NCI-H1105 (cell line): ENCODE results near the gene TTC32.
"Not testable (repeated sequence)": the region's sequence is repeated elsewhere in the genome, so short reads cannot be mapped to it uniquely, and the experiment has no call there.

Experiments
- DNase-seq: peaks from one replicate; lab custom pipeline; 2025; lab: John Stamatoyannopoulos, UW

The TTC32 gene

DNA sequence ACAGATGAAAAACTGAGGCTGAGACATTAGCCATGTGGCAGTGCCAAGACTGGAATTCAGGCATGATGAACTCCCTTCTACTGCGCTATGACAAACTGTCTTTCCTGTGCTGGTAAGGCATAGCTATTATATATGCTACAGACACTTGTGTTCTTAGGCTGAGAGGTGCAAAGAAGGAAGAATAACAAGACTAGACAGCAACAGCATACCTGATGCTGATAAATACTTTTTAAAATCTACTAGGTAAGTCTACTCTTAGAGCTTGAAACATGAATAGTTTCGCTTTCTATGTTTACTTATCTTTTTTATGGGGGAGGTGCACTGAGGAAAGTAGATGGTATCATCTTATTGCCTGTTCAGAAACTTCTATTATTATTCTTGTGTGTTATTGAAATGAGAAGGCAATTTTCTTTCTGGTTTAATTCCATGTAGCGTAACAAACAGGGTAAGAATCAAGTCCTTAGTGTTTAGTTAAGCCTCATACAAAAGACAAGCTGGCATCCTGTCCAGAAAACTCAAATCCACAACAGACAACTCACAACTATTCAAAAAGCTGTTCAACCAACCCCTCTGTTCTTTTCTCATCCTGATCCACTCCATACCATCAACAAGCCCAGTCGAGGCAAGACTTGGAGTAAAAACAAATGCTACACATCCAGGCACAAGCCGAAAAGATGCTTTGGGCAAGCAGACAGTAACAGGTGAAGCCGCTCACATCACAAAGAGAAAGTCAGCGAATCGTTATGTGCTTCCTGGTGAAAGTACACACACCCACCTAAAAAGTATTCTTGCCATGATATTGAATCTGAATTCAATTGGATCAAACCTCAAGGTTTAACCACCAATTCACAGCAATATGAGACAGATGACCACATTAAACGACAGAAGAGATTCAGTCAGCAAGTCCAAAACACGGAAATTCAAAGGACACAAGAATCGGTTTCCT, 1.5 kb downstream of the TTC32 start:
- no peak for DNase-seq

DNA sequence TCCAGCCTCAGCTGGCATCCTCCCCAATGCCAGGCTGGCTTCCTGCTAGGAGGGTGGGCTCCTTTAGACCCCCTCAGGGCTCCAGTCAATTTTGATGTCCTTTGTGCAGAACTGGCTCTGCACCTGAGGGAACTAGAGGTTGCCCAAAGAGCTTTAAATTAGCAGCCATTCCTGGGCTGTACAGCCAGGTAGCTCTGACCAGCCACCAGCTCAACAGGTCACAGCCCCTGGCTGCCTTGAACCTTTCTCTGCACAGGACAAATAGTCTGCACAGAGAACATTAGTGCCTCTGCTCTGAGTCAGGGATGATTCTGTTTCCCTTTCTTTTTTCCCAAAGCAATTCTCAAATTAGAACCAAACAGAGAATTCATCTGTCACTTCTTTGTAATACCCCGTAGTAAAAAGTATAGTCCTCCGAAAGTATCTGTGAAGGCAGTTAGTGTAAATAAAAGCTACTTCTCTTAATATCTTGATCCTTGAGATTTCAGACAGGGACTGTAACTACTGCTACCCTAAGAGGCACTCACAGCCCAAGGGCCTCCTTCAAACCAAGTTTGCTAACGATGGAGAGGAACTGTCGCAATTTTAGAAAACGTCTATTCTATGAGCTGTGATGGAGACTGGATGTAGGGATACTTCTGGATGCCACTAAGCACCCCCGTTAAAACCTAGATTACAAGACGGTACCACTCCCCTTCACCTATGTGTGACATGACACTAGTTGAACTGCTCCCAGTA, 3.0 kb downstream of the TTC32 start:
- no peak for DNase-seq

DNA sequence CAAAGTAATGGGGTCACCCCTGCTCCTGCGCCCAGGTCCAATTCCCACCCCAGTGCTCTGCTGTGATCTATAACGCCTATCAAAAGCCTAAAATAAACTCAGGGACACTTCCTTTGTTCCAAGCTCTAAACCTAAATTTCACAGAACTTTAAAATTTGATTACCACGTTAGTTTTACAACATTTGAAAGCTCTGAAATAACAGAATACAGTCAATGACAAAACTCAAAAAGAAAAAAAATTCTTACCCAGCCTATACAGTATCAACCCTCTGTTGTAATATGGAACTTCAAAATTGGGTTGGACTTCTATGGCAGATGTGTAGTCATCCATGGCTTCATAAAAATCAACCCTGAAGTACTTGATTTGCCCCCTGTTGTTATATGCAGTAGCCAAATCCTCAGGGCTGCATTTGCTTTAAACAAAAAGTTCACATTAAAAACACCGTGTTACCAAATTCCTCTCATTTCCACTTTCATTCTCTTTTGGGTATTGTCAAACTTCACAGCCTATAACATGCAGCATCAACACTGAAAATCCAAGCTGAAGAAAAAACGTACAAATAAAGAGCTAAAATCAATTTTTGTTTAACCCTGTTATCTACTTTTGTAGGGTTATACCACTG, 4.0 kb downstream of the TTC32 start:
- DNase-seq, result no peak

DNA sequence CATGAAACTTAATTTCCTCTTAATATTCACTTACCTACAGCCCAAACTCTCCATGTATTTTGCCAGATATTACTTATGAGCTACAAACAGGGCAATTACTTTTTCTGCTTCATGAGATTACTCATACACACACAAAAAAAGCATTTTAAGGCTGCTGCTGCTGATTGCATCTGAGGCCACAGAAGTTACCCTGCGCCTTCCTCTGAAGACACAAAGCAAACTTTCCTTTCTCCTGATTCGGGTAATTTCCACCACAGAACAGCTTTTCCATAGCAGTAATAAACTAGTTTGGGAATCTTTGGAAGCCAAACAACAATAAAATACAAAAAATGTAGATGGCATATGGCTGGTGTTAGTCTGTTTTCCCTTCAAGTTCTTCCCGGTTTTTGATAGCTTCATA, 6.2 kb downstream of the TTC32 start:
- no peak for DNase-seq

DNA sequence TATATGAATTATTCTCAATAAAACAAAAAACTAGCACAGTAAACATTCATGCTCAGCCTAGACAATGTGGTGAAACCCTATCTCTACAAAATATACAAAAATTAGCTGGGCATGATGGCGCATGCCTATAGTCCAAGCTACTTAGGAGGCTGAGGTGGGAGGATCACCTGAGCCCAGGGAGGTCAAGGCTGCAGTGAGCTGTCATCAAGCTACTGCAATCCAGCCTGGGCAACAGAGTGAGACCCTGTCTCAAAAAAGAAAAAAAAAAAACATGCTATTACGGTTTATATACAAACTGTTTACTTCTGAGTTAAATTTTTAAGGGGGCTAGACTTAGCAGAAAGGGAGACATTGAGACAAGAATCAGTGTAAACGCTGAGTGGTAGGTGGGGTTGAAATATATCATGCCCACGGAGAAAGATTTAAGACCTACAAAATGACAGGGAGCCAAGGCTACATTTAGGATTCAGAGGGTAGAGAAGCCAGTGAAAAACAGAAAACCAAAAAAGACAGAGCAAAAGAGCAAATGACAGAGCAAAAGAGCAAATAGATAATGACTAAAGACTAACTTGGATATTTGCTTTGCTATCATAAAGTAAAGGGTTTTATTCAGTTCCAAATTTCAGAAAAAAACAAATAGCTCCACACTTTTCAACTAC, 7.5 kb downstream of the TTC32 start:
- DNase-seq, result no peak

DNA sequence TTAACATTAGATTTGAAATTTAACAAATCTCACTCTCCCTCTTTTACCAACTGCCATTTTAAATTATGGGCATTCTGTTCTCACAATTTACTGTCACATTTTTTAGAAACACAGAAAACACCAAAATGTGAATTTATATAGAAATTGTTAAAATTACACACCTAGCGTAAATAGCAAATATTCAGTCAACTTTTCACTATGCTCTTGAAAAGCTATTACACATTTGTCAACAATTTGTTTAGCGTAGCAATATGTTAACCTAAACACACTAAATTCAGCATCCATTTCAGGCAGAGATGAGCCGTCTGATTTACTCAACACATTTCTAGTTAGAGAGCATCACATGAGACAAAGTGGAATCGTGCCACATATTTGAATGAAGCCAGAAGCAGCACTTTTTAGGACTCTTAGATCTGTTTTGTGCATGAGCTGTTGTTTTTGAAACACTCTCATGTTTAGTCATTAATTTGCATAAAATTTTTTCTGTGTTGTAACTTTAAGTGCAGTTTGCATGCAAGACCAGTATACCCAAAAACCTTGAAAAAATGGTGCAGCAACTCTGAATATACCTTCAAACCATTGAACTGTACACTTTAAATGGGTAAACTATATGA, 8.2 kb downstream of the TTC32 start:
- DNase-seq, result no peak

DNA sequence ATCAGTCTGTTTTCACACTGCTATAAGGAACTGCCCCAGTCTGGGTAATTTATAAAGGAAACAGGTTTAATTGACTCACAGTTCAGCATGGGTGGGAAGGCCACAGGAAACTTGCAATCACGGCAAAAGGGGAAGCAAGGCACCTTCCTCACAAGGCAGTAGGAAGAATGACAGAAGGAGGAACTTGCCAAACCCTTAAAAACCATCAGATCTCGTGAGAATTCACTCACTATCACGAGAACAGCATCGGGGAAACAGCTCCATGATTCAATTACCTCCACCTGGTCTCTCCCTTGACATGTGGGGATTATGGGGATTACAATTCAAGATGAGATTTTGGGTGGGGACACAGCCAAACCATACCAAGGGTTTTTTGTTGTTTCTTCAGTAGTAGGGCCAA, 9.8 kb downstream of the TTC32 start:
- DNase-seq, result not testable (repeated sequence)

DNA sequence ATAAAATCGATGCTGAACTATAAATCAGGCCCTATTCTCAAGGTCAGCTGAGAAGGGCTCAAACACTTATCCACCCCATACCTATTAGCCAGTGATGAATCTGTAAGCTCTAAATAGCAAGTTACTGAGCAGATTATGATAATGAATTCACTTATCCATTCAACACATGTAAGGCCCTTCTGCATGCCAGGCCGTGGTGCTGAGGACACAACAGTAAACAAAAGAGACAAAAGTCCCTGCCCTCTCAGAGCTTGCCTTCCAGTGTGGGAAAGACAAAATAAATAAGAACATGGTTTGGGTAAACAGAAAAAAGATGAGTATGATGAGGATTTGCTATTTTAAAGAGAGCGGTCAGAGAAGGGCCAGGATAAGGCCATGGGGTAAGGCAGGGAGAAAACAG, 11.7 kb downstream of the TTC32 start:
- no peak for DNase-seq

DNA sequence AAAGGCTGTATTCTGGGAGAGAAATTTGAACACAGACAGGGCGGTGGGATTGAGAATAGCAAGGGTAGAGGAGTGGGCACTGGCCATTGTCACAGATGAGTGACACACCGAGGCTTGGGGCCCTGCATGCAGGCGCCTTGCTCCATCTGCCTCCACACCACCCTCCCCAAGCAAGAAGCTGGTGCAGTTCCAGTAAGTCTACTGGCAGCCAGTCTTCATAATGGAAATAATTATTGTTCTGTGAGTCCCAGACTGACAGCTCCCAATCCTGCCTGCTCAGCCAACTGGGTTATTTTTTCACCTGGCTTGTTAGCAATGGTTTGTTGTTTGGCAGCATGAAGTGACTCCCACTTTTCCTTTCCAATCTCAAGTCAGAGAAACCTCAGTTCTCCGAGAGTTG, 13.0 kb downstream of the TTC32 start:
- no peak for DNase-seq

DNA sequence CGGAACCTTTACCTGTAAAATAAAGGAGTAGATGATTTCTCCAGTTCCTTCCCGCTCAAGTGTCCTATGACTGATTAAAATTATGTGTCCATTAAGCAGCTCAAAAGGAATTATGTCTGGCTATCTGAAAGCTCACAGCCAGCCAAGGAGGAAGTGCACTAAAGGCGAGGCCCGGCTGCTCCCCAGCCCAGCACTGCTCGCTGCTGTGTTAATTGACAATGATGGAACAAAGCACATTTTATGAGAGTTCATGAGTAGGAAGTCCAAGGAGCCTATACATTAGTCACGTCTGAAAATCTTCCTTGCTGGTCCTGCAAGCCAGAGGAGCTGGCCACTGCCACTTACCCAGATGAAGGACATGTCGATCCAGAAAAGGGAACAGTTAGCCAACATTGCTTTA, 14.3 kb downstream of the TTC32 start:
- no peak for DNase-seq

DNA sequence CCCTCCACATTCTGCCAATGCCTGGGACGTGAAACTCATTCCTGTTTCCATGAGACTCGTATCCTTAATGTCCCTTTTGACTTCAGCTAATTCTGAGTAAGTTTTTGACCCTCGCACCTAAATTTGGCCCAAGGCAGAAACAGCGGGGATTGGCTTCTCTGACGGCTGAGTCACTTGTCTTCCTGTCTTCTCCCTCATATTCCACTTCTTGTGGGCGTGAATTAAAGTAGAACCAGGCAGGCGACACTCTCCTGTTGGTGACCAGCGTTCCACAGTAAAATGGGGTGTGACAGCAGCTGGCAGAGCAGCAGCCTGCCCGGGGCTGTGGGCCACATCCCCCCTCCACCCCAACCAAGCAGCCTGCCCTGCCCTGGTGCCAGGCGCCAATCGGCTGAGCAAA, 15.5 kb downstream of the TTC32 start:
- DNase-seq, result no peak

DNA sequence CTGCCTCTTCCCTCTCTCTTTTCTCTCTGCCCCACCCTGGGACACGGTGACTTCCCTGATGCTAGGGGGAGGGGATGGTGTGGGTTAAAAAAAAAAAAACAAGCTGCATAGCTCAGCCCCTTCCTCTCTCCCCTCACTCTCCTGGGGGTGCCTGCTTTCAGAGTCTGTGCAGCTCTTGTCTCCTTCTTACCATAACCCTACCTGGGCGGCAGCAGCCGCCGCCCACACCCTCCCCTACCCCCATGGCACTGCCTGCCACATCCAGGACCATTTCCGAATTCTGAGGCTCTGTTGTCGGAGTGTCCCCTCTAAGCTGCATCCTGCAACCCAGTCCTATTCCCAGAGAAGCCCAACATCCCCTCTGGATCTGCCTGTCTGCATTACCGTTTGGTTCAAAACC, 16.0 kb downstream of the TTC32 start:
- DNase-seq, result no peak

DNA sequence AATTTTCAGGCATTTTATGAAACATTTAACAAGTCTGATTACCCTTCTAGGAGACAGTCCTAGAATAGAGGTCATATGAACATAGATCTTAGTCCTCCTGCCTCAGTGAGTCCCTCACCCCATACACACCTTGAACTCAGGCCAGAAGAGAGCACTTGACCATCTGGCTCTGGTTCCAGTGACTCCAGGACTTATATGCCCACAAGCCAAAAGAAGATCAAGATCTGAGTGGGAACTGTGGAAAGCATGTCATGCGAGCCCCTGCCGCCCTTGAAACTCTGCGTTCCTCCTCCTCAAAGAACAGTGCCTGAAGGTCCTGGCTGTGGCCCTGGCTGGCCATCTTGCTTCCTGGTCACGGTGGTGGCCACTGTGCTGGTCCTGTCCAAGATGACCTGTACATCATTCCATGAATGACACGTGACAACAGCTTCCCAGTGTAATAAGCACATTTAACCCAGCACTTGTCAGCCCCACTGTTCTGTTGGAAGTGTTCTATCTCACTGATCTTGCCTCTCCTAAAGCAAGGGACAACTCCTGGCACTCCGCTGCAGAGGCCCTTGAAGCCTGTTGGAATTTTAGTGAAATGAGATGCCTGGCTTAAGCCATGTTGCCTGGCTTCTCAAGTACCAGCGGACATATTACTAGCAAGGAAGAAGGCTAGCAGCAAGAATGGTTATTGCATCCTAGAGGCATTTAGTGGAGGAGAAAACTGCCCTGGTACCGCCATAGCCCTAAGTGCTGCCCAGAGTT, 17.6 kb downstream of the TTC32 start:
- DNase-seq, result no peak

DNA sequence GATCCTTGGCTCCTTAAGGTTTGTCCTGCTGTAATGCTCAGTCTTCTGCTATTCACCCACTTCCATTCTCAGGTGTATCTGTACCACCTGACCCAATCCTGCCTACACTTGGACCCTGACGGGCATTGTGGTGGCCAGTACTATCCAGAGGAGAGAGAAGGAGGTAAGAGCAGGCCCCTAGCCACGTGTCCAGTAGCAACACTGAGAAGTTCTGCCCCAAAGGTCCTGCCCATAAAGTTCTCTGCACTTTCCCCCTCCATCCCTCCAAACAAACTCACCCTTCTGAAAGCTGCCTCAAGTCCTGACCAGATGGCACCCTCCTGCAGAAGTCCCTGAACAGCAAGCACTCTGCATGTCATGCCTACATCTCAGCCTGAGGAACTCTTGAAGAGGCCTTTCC, 18.3 kb downstream of the TTC32 start:
- DNase-seq, result no peak

DNA sequence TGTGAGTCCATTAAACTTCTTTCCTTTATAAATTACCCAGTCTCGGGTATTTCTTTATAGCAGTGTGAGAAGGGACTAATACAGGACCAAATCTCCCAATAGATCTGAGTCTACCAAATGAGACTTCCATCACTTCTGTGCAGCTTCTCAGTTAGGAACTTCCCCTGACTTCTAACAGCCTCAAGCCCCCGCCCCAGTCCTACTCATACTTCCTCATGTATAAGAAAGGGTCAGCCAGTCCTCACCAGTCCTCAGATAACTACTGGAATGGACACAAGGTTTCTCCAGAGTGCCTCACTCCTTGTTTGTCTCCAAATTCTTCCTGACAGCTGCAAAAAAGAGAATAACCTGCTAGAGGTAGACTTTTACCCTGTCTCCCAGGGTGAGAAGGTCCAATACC, 19.5 kb downstream of the TTC32 start:
- no peak for DNase-seq

DNA sequence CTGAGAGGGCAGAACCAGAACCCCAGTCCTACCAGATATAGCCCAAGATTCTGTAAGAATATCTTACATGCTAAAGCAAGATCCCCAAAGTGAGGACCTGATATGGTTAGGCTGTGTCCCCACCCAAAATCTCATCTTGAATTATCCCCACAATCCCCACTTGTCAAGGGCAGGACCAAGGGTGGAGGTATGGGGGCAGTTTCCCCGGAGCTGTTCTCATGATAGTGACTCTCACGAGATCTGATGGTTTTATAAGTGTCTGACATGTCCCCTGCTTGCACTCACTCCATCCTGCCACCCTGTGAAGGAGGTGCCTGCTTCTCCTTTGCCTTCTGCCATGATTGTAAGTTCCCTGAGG, 19.9 kb downstream of the TTC32 start:
- no peak for DNase-seq

DNA sequence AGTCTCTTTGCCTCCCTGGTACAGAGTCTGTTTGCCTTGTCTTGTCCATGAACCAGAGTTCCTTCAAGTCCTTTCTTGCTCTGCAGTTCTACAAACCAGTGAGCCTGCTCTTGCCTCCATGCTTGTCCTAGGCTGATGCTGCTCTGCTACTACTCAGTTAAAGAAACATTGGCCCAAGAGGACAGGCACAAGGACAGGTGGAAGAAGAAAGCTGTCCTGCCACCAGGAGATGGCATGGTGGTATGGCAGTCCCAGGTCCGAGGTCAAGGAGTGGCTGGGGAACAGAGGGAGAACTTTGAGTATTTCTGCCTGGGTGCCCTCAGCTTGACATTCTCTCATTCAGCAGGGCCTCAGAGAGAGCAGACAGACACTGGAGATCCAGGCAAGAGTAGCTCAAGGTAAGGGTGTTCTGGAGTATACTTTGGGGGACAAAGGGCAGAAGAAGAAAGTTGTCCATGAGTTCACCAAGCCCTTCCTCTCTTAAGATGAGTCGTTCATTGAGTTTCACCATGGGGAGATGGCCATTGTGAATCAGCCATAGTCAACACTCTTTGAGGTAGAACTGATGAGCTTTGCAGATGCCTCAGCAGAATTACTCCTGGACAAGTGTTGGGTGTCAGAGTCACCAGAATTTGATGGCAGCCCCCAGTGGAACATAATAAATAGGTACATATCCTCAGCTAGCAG, 20.4 kb downstream of the TTC32 start:
- DNase-seq, result no peak

DNA sequence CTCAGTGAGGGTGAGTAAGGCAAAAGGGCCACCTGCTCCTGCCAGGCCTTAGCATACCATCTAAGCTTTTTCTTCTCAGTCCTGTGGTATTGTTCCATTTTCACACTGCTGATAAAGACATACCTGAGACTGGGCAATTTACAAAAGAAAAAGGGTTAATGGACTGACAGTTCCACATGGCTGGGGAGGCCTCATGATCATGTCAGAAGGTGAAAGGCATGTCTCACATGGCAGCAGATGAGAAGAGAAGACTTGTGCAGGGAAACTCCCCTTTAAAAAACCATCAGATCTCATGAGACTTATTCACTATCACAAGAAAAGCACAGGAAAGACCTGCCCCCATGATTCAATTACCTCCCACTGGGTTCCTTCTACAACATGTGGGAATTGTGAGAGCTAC, 21.6 kb downstream of the TTC32 start:
- not testable (repeated sequence) for DNase-seq

DNA sequence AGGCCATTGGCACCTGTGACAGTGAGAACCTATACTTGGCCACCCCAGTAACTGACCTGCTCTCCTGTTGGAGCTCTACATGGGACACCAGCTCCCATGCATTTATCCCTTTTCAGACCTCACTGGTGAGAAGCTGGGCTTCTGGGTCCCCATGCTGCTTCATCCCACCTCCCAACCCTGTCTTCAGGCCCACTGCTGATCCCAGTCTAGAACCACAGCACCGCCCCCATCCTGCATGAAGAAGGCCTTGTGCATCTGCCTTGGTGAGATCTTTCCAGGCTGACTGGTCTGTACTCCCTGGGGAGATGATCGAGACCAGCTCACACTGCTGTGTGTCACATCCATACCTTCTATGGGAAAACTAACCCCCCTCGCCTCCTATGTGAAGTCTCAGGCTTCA, 22.7 kb downstream of the TTC32 start:
- no peak for DNase-seq

DNA sequence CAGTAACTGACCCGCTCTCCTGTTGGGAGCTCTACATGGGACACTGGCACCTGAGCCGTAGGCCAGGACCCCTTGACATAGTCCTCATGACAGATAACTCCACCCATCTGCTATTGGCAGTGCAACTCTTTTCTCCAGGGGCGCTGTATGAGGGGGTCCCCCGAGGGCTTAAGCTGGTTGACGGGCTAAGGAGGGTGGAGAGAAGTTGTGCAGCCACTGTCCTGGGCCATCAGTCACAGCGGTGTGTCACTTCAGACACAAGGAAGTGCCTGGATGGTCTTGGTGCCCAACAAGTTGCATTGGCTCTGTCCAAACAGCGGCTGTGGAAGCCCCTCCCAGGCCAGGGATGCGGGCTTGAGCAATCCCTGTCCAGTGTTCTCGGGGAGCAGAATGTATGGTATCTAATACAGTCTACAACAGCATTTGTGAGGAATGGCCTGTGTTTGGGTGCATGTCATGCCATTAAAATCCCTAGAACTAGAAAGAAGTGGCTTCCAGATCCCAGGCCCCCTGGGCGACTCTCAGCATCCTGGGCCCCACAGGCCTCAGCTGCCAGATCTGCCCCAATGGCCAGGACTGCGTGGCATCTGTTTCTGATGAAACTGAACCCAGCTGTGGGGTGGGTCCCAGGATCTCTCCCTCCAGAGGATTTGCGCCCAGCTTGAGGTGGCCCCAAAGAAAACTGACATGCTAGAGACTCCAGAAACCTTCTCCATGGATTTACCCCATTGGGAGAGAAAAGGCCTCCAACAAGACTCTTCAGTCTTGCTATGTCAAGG, 23.3 kb downstream of the TTC32 start:
- no peak for DNase-seq
